Peyer's patch (tissue), 4 donors: ENCODE results near the gene NACC1. TPM values are rescaled to one million over a fixed set of nuclear protein-coding genes. Genes with fewer than 3 reads are reported as not detected.
A peak's percentile ranks its signal among the peaks of the same experiment; 100 is the strongest.
"Not testable (repeated sequence)": the region's sequence is repeated elsewhere in the genome, so short reads cannot be mapped to it uniquely, and the experiment has no call there.

Source experiments
- DNase-seq, 3 donors: peaks; one replicate each; pipeline ENCODE4 v3.0.0-alpha.2; 2017 to 2019
- H3K27ac ChIP-seq, 4 donors: fragments of 200-600 bp; sonication (generic); one replicate each; pipeline ENCODE4 v1.5.1; 2016 to 2019
- H3K27me3 ChIP-seq, 2 donors: fragments of 200-600 bp; sonication (generic); one replicate each; pipeline ENCODE4 v1.5.1; 2019
- H3K36me3 ChIP-seq, 3 donors: fragments of 200-600 bp; sonication (generic); one replicate each; pipeline ENCODE4 v1.5.1; 2016 to 2019
- H3K4me1 ChIP-seq, 4 donors: fragments of 200-600 bp; sonication (generic); one replicate each; pipeline ENCODE4 v1.5.1; 2016 to 2019
- H3K4me3 ChIP-seq, 4 donors: fragments of 200-600 bp; sonication (generic); 1 replicate in 3 of 4; 2 replicates in 1 of 4; pipeline ENCODE4 v1.5.1; 2016 to 2019; ENCODE audit warnings: mild to moderate bottlenecking in 1 of 4
- H3K9me3 ChIP-seq, 4 donors: fragments of 200-600 bp; sonication (generic); one replicate each; pipeline ENCODE4 v1.5.1; 2016 to 2019; ENCODE audit warnings: mild to moderate bottlenecking in 1 of 4
- CTCF ChIP-seq, 6 experiments: fragments of 450-650 bp in 4 of 6; fragments of 200-600 bp in 2 of 6; sonication (generic) in 1 of 6; IDR thresholded peaks; one replicate each; pipeline ENCODE4 v1.5.1; 2017 to 2019; ENCODE audit warnings: antibody characterized with exemption in 6 of 6, mild to moderate bottlenecking in 3 of 6, moderate library complexity in 1 of 6
- POLR2A ChIP-seq, 2 donors: fragments of 450-650 bp; IDR thresholded peaks; one replicate each; pipeline ENCODE4 v1.5.1; 2017; ENCODE audit warnings: antibody characterized with exemption in 2 of 2, mild to moderate bottlenecking in 2 of 2, moderate library complexity in 2 of 2
- total RNA-seq, 4 donors: library from RNA; depleted of rRNA; stranded (reverse); fragments of >200 nt; gene quantifications; one replicate each; pipeline ENCODE4 v1.1.0, GENCODE V29; 2016

NACC1 gene
- total RNA-seq, 4 donors from 2014 or later = 21.5 to 48.0 (median 37.1) TPM

GRCh38 chr19:13181747-13182388 is 63.8 kb downstream of the NACC1 start:
- Histone ChIP-seq H3K9me3 (no peaks in the 10 kb centered on the region), H3K4me3 (no peak overlapping the region), H3K27me3 (no peaks in the 10 kb centered on the region), H3K36me3 (no peaks in the 10 kb centered on the region), H3K27ac (peak overlapping the region in 1 of 4 donors; percentile 27), H3K4me1 (peaks cover 0 to 10% (median 0%) of the 10 kb centered on the region in 4 donors)
- TF ChIP-seq CTCF (IDR thresholded peaks at IDR 0.05) = no peak
- no peak for TF ChIP-seq POLR2A (IDR thresholded peaks at IDR 0.05)
- peak in 2 of 3 donors; percentile 55 to 68 for DNase-seq

DNA sequence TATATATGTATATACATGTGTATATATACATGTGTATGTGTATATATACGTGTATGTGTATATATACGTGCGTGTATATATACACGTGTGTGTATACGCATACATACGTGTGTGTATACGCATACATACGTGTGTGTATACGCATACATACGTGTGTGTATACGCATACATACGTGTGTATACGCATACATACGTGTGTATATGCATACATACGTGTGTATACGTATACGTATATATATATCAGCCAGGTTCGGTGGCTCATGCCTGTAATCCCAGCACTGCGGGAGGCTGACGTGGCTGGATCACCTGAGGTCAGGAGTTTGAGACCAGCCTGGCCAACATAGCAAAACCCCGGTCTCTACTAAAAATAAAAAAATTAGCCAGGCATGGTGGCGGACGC is 66.9 kb downstream of the NACC1 start:
- H3K4me1 ChIP-seq = peaks cover 0 to 10% (median 0%) of the 10 kb centered on the region in 4 donors
- not testable (repeated sequence) for H3K27me3 ChIP-seq, H3K36me3 ChIP-seq, DNase-seq, H3K9me3 ChIP-seq, H3K27ac ChIP-seq, H3K4me3 ChIP-seq

DNA sequence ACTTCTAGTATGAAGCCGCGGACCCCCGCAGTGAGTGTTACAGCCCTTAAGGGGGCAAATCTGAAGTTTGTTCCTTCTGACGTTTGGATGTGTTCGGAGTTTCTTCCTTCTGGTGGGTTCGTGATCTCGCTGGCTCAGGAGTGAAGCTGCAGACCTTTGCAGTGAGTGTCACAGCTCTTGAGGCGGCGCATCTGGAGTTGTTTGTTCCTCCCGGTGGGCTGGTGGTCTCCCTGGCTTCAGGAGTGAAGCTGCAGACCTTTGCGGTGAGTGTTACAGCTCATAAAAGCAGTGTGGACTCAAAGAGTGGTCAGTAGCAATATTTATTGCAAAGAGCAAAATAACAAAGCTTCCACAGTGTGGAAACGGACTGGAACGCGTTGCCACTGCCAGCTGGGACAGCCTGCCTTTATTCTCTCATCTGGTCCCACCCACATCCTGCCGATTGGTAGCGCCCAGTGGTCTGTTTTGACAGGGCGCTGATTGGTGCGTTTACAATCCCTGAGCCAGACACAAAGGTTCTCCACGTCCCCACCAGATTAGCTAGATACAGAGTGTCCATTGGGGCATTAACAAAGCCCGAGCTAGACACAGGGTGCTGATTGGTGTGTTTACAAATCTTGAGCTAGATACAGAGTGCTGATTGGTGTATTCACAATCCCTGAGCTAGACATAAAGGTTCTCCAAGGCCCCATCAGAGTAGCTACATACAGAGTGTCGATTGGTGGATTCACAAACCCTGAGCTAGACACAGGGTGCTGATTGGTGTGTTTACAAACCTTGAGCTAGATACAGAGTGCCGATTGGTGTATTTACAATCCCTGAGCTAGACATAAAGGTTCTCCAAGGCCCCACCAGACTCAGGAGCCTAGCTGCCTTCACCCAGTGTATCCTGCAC is 67.9 kb downstream of the NACC1 start:
- not testable (repeated sequence) for H3K27me3 ChIP-seq, H3K4me3 ChIP-seq, DNase-seq

GRCh38 chr19:13186688-13187087 is 68.6 kb downstream of the NACC1 start:
- not testable (repeated sequence) for DNase-seq

More for the DNA sequence above, 67.9 kb downstream of the NACC1 start:
- not testable (repeated sequence) for H3K27ac ChIP-seq, H3K9me3 ChIP-seq, H3K36me3 ChIP-seq
- H3K4me1 ChIP-seq = peaks cover 0 to 10% (median 0%) of the 10 kb centered on the region in 4 donors

DNA sequence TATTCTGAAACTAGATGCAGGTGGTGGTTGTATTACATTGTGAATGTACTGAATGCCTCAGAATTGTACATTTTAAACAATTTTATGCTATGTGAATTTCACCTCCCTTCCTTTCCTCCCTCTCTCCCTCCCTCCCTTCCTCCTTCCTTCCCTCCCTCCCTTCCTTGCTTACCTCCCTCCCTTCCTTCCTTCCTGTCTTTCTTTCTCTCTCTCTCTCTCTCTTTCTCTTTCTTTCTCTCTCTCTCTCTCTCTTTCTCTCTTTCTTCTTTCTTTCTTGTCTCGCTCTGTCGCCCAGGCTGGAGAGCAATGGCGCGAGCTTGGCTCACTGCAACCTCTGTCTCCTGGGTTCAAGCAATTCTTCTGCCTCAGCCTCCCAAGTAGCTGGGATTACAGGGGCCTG is 69.4 kb downstream of the NACC1 start:
- no peak overlapping the region for H3K27ac ChIP-seq
- no peaks in the 10 kb centered on the region for H3K9me3 ChIP-seq
- H3K4me1 ChIP-seq = peaks cover 0 to 11% (median 0%) of the 10 kb centered on the region in 4 donors
- H3K4me3 ChIP-seq = no peak overlapping the region
- DNase-seq = no peak
- H3K27me3 ChIP-seq = no peaks in the 10 kb centered on the region
- no peak for TF ChIP-seq CTCF (IDR thresholded peaks at IDR 0.05)
- TF ChIP-seq POLR2A (IDR thresholded peaks at IDR 0.05) = no peak
- no peaks in the 10 kb centered on the region for H3K36me3 ChIP-seq

More at GRCh38 chr19:13186688-13187087, 68.6 kb downstream of the NACC1 start:
- H3K36me3 ChIP-seq, H3K4me3 ChIP-seq, H3K27me3 ChIP-seq, H3K9me3 ChIP-seq, H3K27ac ChIP-seq: not testable (repeated sequence)
- peaks cover 0 to 12% (median 0%) of the 10 kb centered on the region in 4 donors for H3K4me1 ChIP-seq

DNA sequence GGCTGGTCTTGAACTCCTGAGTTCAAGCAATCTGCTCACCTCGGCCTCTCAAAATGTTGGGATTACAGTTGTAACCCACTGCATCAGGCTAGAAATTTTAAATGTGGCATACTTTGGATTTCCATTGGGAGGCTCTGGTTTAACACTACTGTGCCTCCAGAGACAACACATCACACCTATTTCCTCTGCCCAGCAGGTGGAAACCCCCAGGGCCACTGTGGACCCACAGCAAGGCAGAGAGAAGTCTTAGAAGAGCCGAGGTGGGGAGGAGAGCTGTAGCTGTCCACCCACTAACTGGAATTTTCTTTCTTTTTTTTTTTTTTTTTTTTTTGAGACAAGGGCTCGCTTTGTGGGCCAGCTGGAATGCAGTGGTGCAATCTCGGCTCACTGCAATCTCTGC is 71.5 kb downstream of the NACC1 start:
- H3K27me3 ChIP-seq = no peaks in the 10 kb centered on the region
- H3K27ac ChIP-seq = no peak overlapping the region
- no peak for DNase-seq
- H3K4me3 ChIP-seq = no peak overlapping the region
- no peak for TF ChIP-seq CTCF (IDR thresholded peaks at IDR 0.05)
- no peak for TF ChIP-seq POLR2A (IDR thresholded peaks at IDR 0.05)
- no peaks in the 10 kb centered on the region for H3K9me3 ChIP-seq
- H3K4me1 ChIP-seq = peaks cover 0 to 10% (median 0%) of the 10 kb centered on the region in 4 donors
- no peaks in the 10 kb centered on the region for H3K36me3 ChIP-seq

Other genes starting within 250 kb of the NACC1 start
- 10 to 100 TPM in 1 of 4 donors, 1 to 10 TPM in 3; 8.9 to 16.5 (median 9.4) TPM for gene DNASE2, start 236.8 kb upstream of the NACC1 start, total RNA-seq
- gene KLF1, start 231.1 kb upstream of the NACC1 start, total RNA-seq = not detected
- gene GCDH, start 227.1 kb upstream of the NACC1 start, total RNA-seq = 10 to 100 TPM; 25.2 to 44.4 (median 32.4) TPM
- gene SYCE2, start 199.0 kb upstream of the NACC1 start, total RNA-seq = not detected
- gene FARSA, start 184.6 kb upstream of the NACC1 start, total RNA-seq = 10 to 100 TPM; 35.4 to 54.5 (median 48.3) TPM
- gene CALR, start 179.7 kb upstream of the NACC1 start, total RNA-seq = 100 to 1,000 TPM; 253 to 369 (median 359) TPM
- gene RAD23A, start 172.4 kb upstream of the NACC1 start, total RNA-seq = 10 to 100 TPM; 54.1 to 86.5 (median 75.3) TPM
- 10 to 100 TPM; 12.5 to 43.7 (median 15.6) TPM for gene GADD45GIP1, start 161.0 kb upstream of the NACC1 start, total RNA-seq
- gene DAND5, start 148.7 kb upstream of the NACC1 start, total RNA-seq = 1 to 10 TPM in 1 of 4 donors, not detected in 3; 2.1 TPM
- gene NFIX, start 122.8 kb upstream of the NACC1 start, total RNA-seq = 10 to 100 TPM; 13.5 to 56.9 (median 40.0) TPM
- 10 to 100 TPM in 1 of 4 donors, 1 to 10 TPM in 3; 1.2 to 21.5 (median 4.9) TPM for gene LYL1, start 15.4 kb upstream of the NACC1 start, total RNA-seq
- gene TRMT1, start 1.5 kb upstream of the NACC1 start, total RNA-seq = 10 to 100 TPM; 27.1 to 71.8 (median 28.3) TPM
- 100 to 1,000 TPM in 2 of 4 donors, 10 to 100 TPM in 2; 78.1 to 199 (median 107) TPM for gene STX10, start 32.1 kb downstream of the NACC1 start, total RNA-seq
- 100 to 1,000 TPM in 1 of 4 donors, 10 to 100 TPM in 3; 72.2 to 229 (median 85.6) TPM for gene IER2, start 32.1 kb downstream of the NACC1 start, total RNA-seq